Measurements from ENCODE around the gene GUCY1A2. TPM values are rescaled to one million over a fixed set of nuclear protein-coding genes. Genes with fewer than 3 reads are reported as not detected.

The GUCY1A2 gene
- total and polyA plus RNA-seq, 11 donors: 0.93 to 14.1 (median 10.1) TPM

- Histone ChIP-seq H3K36me3 (no peaks in the 10 kb centered on the region), H3K4me1 (no peaks in the 10 kb centered on the region), H3K27ac (no peak overlapping the region), H3K4me3 (no peak overlapping the region), H3K27me3 (no peaks in the 10 kb centered on the region), H3K9me3 (peaks cover 0 to 19% (median 5%) of the 10 kb centered on the region in 12 donors)
- WGBS, 4 donors: 55 to 73% (median 56%) methylated on average over 4 of the region's 4 CpGs
- intact Hi-C loops (cut with DNase I): no loop called here
- DNase-seq: no peak
- no peak for ATAC-seq
- TF ChIP-seq CTCF (IDR thresholded peaks at IDR 0.05): no peak
Observed at GRCh38 chr11:106733635-106734034, 284.6 kb downstream of the GUCY1A2 start.

GRCh38 chr11:106728859-106729258 is 289.4 kb downstream of the GUCY1A2 start:
- intact Hi-C loops (cut with DNase I): loop anchor here in 2 of 10 donors (10.0 kb wide), 1 partner anchor 306 kb away; no protein-coding TSS in a partner anchor
- Histone ChIP-seq H3K4me1 (no peaks in the 10 kb centered on the region), H3K27ac (no peak overlapping the region), H3K36me3 (no peaks in the 10 kb centered on the region), H3K27me3 (no peaks in the 10 kb centered on the region), H3K4me3 (no peak overlapping the region), H3K9me3 (no peaks in the 10 kb centered on the region)
- TF ChIP-seq POLR2A (IDR thresholded peaks at IDR 0.05) (no peak), CTCF (IDR thresholded peaks at IDR 0.05) (no peak)
- no peak for ATAC-seq
- no peak for DNase-seq

GRCh38 chr11:106728379-106728778 is 289.9 kb downstream of the GUCY1A2 start:
- Histone ChIP-seq H3K27ac (no peak overlapping the region), H3K4me1 (no peaks in the 10 kb centered on the region), H3K9me3 (no peaks in the 10 kb centered on the region), H3K4me3 (no peak overlapping the region), H3K36me3 (no peaks in the 10 kb centered on the region), H3K27me3 (no peaks in the 10 kb centered on the region)
- intact Hi-C loops (cut with DNase I): loop anchor here in 2 of 10 donors (10.0 kb wide), 1 partner anchor 306 kb away; no protein-coding TSS in a partner anchor
- DNase-seq (no peak), ATAC-seq (no peak)
- TF ChIP-seq CTCF (IDR thresholded peaks at IDR 0.05): no peak
- no peak for TF ChIP-seq POLR2A (IDR thresholded peaks at IDR 0.05)
- 88 to 96% (median 94%) methylated on average over 1 of the region's 1 CpG for WGBS, 4 donors

- no peak for ATAC-seq
- Histone ChIP-seq H3K27me3 (no peaks in the 10 kb centered on the region), H3K4me3 (no peak overlapping the region), H3K9me3 (no peaks in the 10 kb centered on the region), H3K4me1 (no peaks in the 10 kb centered on the region), H3K36me3 (no peaks in the 10 kb centered on the region), H3K27ac (no peak overlapping the region)
- DNase-seq: no peak
- 34 to 60% (median 37%) methylated on average over 1 of the region's 1 CpG for WGBS, 4 donors
- TF ChIP-seq CTCF (IDR thresholded peaks at IDR 0.05): no peak
- TF ChIP-seq POLR2A (IDR thresholded peaks at IDR 0.05): no peak
- intact Hi-C loops (cut with DNase I): loop anchor here in 2 of 10 donors (10.0 kb wide), 1 partner anchor 308 kb away; no protein-coding TSS in a partner anchor
Observed at GRCh38 chr11:106727256-106727655, 291.0 kb downstream of the GUCY1A2 start.
